Fibroblast of lung (primary cell): ENCODE results near the gene SDHC. TPM values are rescaled to one million over a fixed set of nuclear protein-coding genes. Genes with fewer than 3 reads are reported as not detected.

Experiments used
- DNase-seq, 2 donors: peaks; one replicate each; pipeline versions ENCODE4 v3.0.0 to v3.0.0-alpha.2; 2010; ENCODE audit warnings: low read depth in 2 of 2
- H2AFZ ChIP-seq: 2 replicates; pipeline ENCODE4 v1.5.1; 2012; ENCODE audit warnings: low read length, control low read depth, inconsistent platforms
- H3K27ac ChIP-seq: 2 replicates; pipeline ENCODE4 v1.5.1; 2011; ENCODE audit warnings: low read length, control low read depth; ENCODE audit not compliant: insufficient read depth
- H3K27me3 ChIP-seq: 2 replicates; pipeline ENCODE4 v1.5.1; 2011; ENCODE audit warnings: mild to moderate bottlenecking, low read length; ENCODE audit not compliant: control insufficient read depth, insufficient read depth
- H3K36me3 ChIP-seq: 2 replicates; pipeline ENCODE4 v1.5.1; 2011; ENCODE audit warnings: low read length; ENCODE audit not compliant: control insufficient read depth, insufficient read depth
- H3K4me1 ChIP-seq: 2 replicates; pipeline ENCODE4 v1.5.1; 2011; ENCODE audit warnings: low read length; ENCODE audit not compliant: control insufficient read depth, insufficient read depth; ENCODE audit errors: extremely low read depth
- H3K4me2 ChIP-seq: 2 replicates; pipeline ENCODE4 v1.5.1; 2011; ENCODE audit warnings: low read length, control low read depth; ENCODE audit not compliant: insufficient read depth; ENCODE audit errors: extremely low read depth
- H3K4me3 ChIP-seq, 4 experiments: fragments of 200-600 bp in 1 of 4; sonication (generic) in 1 of 4; replicated peaks in 1 of 4; 2 replicates each; pipeline ENCODE4 v1.5.1; 2011 to 2016; ENCODE audit warnings: low read length in 4 of 4, low read depth in 3 of 4, mild to moderate bottlenecking in 3 of 4, control low read depth in 2 of 4, inconsistent platforms in 1 of 4, mixed read lengths in 1 of 4; ENCODE audit not compliant: insufficient read depth in 1 of 4; ENCODE audit errors: control extremely low read depth in 1 of 4
- H3K79me2 ChIP-seq: 2 replicates; pipeline ENCODE4 v1.5.1; 2012; ENCODE audit warnings: mild to moderate bottlenecking, low read length, inconsistent platforms; ENCODE audit not compliant: control insufficient read depth, insufficient read depth
- H3K9ac ChIP-seq: 2 replicates; pipeline ENCODE4 v1.5.1; 2011; ENCODE audit warnings: mild to moderate bottlenecking, low read length, control low read depth; ENCODE audit not compliant: insufficient read depth
- H3K9me3 ChIP-seq: 2 replicates; pipeline ENCODE4 v1.5.1; 2012; ENCODE audit warnings: low read depth, low read length; ENCODE audit not compliant: control insufficient read depth, insufficient read depth
- H4K20me1 ChIP-seq: 2 replicates; pipeline ENCODE4 v1.5.1; 2011; ENCODE audit warnings: low read length; ENCODE audit not compliant: control insufficient read depth, insufficient read depth; ENCODE audit errors: extremely low read depth
- CTCF ChIP-seq, 2 donors: IDR thresholded peaks in 1 of 2; conservative IDR thresholded peaks in 1 of 2; 1 replicate in 1 of 2; 2 replicates in 1 of 2; pipeline ENCODE4 v1.5.1; 2011 to 2012; ENCODE audit warnings: low read length in 2 of 2, control low read depth in 1 of 2, inconsistent platforms in 1 of 2, low read depth in 1 of 2, mild to moderate bottlenecking in 1 of 2
- EZH2 ChIP-seq: IDR thresholded peaks from 2 replicates; pipeline ENCODE4 v1.5.1; 2012; ENCODE audit warnings: low read length, control low read depth, mild to moderate bottlenecking; ENCODE audit errors: missing control alignments
- polyA plus RNA-seq, 2 donors: library from polyadenylated mRNA; depleted of rRNA in 1 of 2; stranded (reverse) in 1 of 2; unstranded in 1 of 2; fragments of >200 nt; gene quantifications; 2 replicates each; pipeline ENCODE4 v1.2.1, GENCODE V29; 2011 to 2012; ENCODE audit warnings: missing spikeins in 1 of 2
- total RNA-seq: library from RNA; depleted of rRNA; stranded (reverse); fragments of >200 nt; gene quantifications from 2 replicates; pipeline ENCODE4 v1.2.1, GENCODE V29; 2014

SDHC gene
- total and polyA plus RNA-seq, 2 donors (not counting 1 experiment from before 2014, with no cell fraction given), result 24.8 to 484 TPM

- H3K27ac ChIP-seq, result no peak overlapping the region
- no peak for TF ChIP-seq CTCF (conservative IDR thresholded peaks at IDR 0.05 in 1 of 2, IDR thresholded peaks at IDR 0.05 in 1 of 2; ENCODE audit: low read depth in 1 of 2, low read length in 2 of 2)
- TF ChIP-seq EZH2, result no peak
- no peak for DNase-seq
- no peaks in the 10 kb centered on the region for H3K79me2 ChIP-seq
- H3K27me3 ChIP-seq, result no peaks in the 10 kb centered on the region
- H3K4me2 ChIP-seq, result no peak overlapping the region
- no peak overlapping the region for H2AFZ ChIP-seq
- H3K4me1 ChIP-seq, result no peaks in the 10 kb centered on the region
- H3K9ac ChIP-seq, result no peak overlapping the region
- no peaks in the 10 kb centered on the region for H4K20me1 ChIP-seq
- H3K9me3 ChIP-seq, result no peaks in the 10 kb centered on the region
- no peak overlapping the region for H3K4me3 ChIP-seq
- H3K36me3 ChIP-seq, result no peaks in the 10 kb centered on the region
Measured at GRCh38 chr1:161359291-161359690, 45.1 kb downstream of the SDHC start.

GRCh38 chr1:161364332-161364731 lies 50.2 kb downstream of the SDHC start:
- H3K4me3 ChIP-seq, result no peak overlapping the region
- no peaks in the 10 kb centered on the region for H3K79me2 ChIP-seq
- no peaks in the 10 kb centered on the region for H4K20me1 ChIP-seq
- H2AFZ ChIP-seq, result no peak overlapping the region
- H3K27me3 ChIP-seq, result no peaks in the 10 kb centered on the region
- DNase-seq, result no peak
- H3K4me2 ChIP-seq, result no peak overlapping the region
- no peak for TF ChIP-seq EZH2
- TF ChIP-seq CTCF (conservative IDR thresholded peaks at IDR 0.05 in 1 of 2, IDR thresholded peaks at IDR 0.05 in 1 of 2; ENCODE audit: low read depth in 1 of 2, low read length in 2 of 2), result no peak
- no peaks in the 10 kb centered on the region for H3K4me1 ChIP-seq
- H3K27ac ChIP-seq, result no peak overlapping the region
- no peaks in the 10 kb centered on the region for H3K9me3 ChIP-seq
- H3K9ac ChIP-seq, result no peak overlapping the region
- no peaks in the 10 kb centered on the region for H3K36me3 ChIP-seq

GRCh38 chr1:161365207-161365606 lies 51.0 kb downstream of the SDHC start:
- H3K4me2 ChIP-seq, result no peak overlapping the region
- no peaks in the 10 kb centered on the region for H3K36me3 ChIP-seq
- H3K79me2 ChIP-seq, result no peaks in the 10 kb centered on the region
- H4K20me1 ChIP-seq, result no peaks in the 10 kb centered on the region
- no peak overlapping the region for H3K4me3 ChIP-seq
- no peaks in the 10 kb centered on the region for H3K27me3 ChIP-seq
- TF ChIP-seq CTCF (conservative IDR thresholded peaks at IDR 0.05 in 1 of 2, IDR thresholded peaks at IDR 0.05 in 1 of 2; ENCODE audit: low read depth in 1 of 2, low read length in 2 of 2) (no peak), EZH2 (no peak)
- no peaks in the 10 kb centered on the region for H3K4me1 ChIP-seq
- H3K27ac ChIP-seq, result no peak overlapping the region
- no peak overlapping the region for H3K9ac ChIP-seq
- DNase-seq, result no peak
- H3K9me3 ChIP-seq, result no peaks in the 10 kb centered on the region
- no peak overlapping the region for H2AFZ ChIP-seq
